ENCODE data around the gene HAGH.

DNA sequence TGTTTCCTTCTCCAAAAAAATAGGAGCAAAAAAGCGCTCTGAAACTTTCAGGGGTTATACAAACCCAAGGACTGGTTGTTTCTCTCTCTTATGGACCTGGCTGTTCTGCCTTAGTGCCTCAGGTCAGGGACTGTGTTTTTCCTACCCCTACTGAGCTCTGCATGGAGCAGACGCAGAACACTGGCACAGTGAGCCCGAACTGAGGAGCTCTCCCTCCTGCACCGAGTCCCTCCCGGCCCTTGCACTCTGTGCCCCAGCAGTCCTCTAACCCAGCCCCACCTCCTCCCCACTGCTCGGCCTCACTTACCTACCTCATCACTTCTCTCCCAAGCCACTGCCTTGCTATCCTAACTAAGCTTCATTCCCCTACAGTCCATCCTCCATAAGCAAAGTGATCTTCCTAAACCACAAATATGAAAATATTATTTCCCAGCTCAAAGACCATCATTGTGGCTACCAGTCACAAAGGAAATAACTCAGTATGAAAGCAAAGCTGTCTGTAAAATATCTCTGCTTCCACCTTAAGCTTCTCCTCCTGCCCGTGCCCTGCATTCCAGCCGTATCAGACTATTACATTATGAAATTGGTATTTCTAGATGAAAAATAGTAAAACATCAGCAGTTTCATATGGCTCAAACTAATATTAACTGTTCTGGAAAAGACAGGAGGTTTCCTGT lies 31.7 kb upstream of the HAGH start:
- no peak for TF ChIP-seq SPI1 (IDR thresholded peaks at IDR 0.05; ENCODE audit: borderline replicate concordance, low read depth)
- TF ChIP-seq CTCF (IDR thresholded peaks at IDR 0.05; ENCODE audit: insufficient read depth, low read length) = no peak
- no peak for TF ChIP-seq GABPA (IDR thresholded peaks at IDR 0.05; ENCODE audit: low read depth)

All from HL-60 (cell line).